Measurements from ENCODE around the gene BANF2.

- TF ChIP-seq CTCF (IDR thresholded peaks at IDR 0.05), result no peak
- no peak for TF ChIP-seq REST (IDR thresholded peaks at IDR 0.05; ENCODE audit: low read depth, low read length)
- TF ChIP-seq MAX (IDR thresholded peaks at IDR 0.05; ENCODE audit: low read depth), result no peak
- no peak for TF ChIP-seq EZH2phosphoT487 (IDR thresholded peaks at IDR 0.05; ENCODE audit: borderline replicate concordance, low read depth)
- TF ChIP-seq PBX3 (IDR thresholded peaks at IDR 0.05), result no peak
- TF ChIP-seq RFX5 (IDR thresholded peaks at IDR 0.05; ENCODE audit: low read length), result no peak
- no peak for TF ChIP-seq IRF3 (IDR thresholded peaks at IDR 0.05; ENCODE audit: low read depth, low read length)
- no peak for TF ChIP-seq POLR2AphosphoS5 (IDR thresholded peaks at IDR 0.05; ENCODE audit: low read depth, low read length)
- no peak for TF ChIP-seq FOXM1 (IDR thresholded peaks at IDR 0.05; ENCODE audit: low read depth)
- TF ChIP-seq SIN3A (IDR thresholded peaks at IDR 0.05; ENCODE audit: borderline replicate concordance, low read depth, low read length), result no peak
- no peak for TF ChIP-seq YY1 (IDR thresholded peaks at IDR 0.05; ENCODE audit: low read depth)
- no peak for TF ChIP-seq GABPA (IDR thresholded peaks at IDR 0.05; ENCODE audit: low read depth)
- TF ChIP-seq TCF12 (IDR thresholded peaks at IDR 0.05), result no peak
- TF ChIP-seq CHD2 (IDR thresholded peaks at IDR 0.05; ENCODE audit: low read length, partially characterized antibody), result no peak
These were observed 21.0 kb downstream of the BANF2 start for GRCh38 chr20:17720755-17721154.
